Heart right ventricle (tissue), 16 donors: ENCODE measurements around the gene RIN3. TPM values are rescaled to one million over a fixed set of nuclear protein-coding genes. Genes with fewer than 3 reads are reported as not detected.
A peak's percentile ranks its signal among the peaks of the same experiment; 100 is the strongest.

Experiments used
- ATAC-seq, 8 donors: fragments of 200-7000 bp; cut with Tn5 transposase; one replicate each; pipeline ENCODE4 v1.9.1; 2020; ENCODE audit warnings: mild to moderate bottlenecking in 8 of 8, moderate library complexity in 8 of 8, moderate number of reproducible peaks in 1 of 8
- DNase-seq, 2 donors: peaks; one replicate each; pipeline ENCODE4 v3.0.0-alpha.2; 2020
- H3K27ac ChIP-seq, 10 donors: fragments of 200-600 bp; sonication (generic) in 2 of 10; one replicate each; pipeline versions ENCODE4 v1.5.0 to v1.8.0; 2020 to 2022; ENCODE audit warnings: mild to moderate bottlenecking in 3 of 10
- H3K27me3 ChIP-seq, 7 donors: fragments of 200-600 bp; one replicate each; pipeline ENCODE4 v1.8.0; 2021 to 2022; ENCODE audit warnings: mild to moderate bottlenecking in 2 of 7
- H3K36me3 ChIP-seq, 9 donors: fragments of 200-600 bp; sonication (generic) in 1 of 9; one replicate each; pipeline versions ENCODE4 v1.5.0 to v1.8.0; 2020 to 2022; ENCODE audit warnings: mild to moderate bottlenecking in 2 of 9
- H3K4me1 ChIP-seq, 9 donors: fragments of 200-600 bp; sonication (generic) in 1 of 9; one replicate each; pipeline versions ENCODE4 v1.5.0 to v1.8.0; 2020 to 2022; ENCODE audit warnings: mild to moderate bottlenecking in 4 of 9
- H3K4me3 ChIP-seq, 10 donors: fragments of 200-600 bp; sonication (generic) in 2 of 10; one replicate each; pipeline versions ENCODE4 v1.5.0 to v1.8.0; 2020 to 2022; ENCODE audit warnings: mild to moderate bottlenecking in 7 of 10, moderate library complexity in 2 of 10
- H3K9me3 ChIP-seq, 11 donors: fragments of 200-600 bp in 10 of 11; sonication (generic) in 2 of 11; one replicate each; pipeline versions ENCODE4 v1.5.0 to v1.8.0; 2013 to 2022; ENCODE audit warnings: mild to moderate bottlenecking in 2 of 11, control low read depth in 1 of 11, moderate library complexity in 1 of 11
- WGBS, 2 donors: extraction: QIAGEN DNeasy Blood & Tissue Kit; methylation state at CpG; one replicate each; pipeline ENCODE4 v1.1.7; 2013; ENCODE audit warnings: inconsistent platforms in 1 of 2; 5-methylcytosine and 5-hydroxymethylcytosine counted together
- intact Hi-C, 10 donors: fragments of 100-400 bp; cut with DNase I; formaldehyde crosslinking; loops; one replicate each; pipeline versions ENCODE4 v1.11.1 to v1.14.2; 2022
- polyA plus RNA-seq, 2 donors: library from polyadenylated mRNA; stranded (reverse); fragments of 200-250 nt; gene quantifications; one replicate each; pipeline ENCODE4 v1.2.3, GENCODE V29; 2013
- total RNA-seq, 10 donors: library from RNA; stranded (reverse); fragmentation: NEBNext Ultra II Directional in 3 of 10; extraction: Animal tissue kit (Norgen Biotek cat#: 25700) in 3 of 10; gene quantifications; one replicate each; pipeline versions ENCODE4 v1.2.1 to v1.2.4, GENCODE V29; 2021 to 2023
- TF ChIP-seq, protein P1 (sequence below), 9 donors: fragments of 200-600 bp; sonication (generic) in 2 of 9; IDR thresholded peaks; one replicate each; pipeline versions ENCODE4 v1.5.0 to v1.8.0; 2021 to 2022; ENCODE audit warnings: antibody characterized with exemption in 9 of 9, mild to moderate bottlenecking in 5 of 9, moderate library complexity in 1 of 9
- donor health status: Arrhythmogenic right ventricular cardiomyopathy.
- donor health status: ischemic (EF 13 %, LVEDD 7.1; RV severe dilation, severe dysfunction).
- donor health status: healthy with polysubstance abuse.
- donor health status: DM: no; HTN: yes; CAD: no.
- donor health status: DM: no; HTN: no; CAD: no.
- donor health status: ischemic (EF 25% LVEDD 6.9; RV normal size, moderate dysfunction).
- donor health status: ischemic (EF 25% LVEDD 5.7; RV mildly dilated, moderate dysfunction).
- donor health status: healthy.
- donor health status: DM: yes; HTN: yes; CAD: no.
- donor health status: Ischemic cardiomyopathy.
- donor health status: ischemic (EF 35%, LVEDD 5.7; RV mildly dilated, moderate dysfunction).
- donor health status: nonischemic (EF 11% LVEDD 7.7; RV severe dilation, severe dysfunction).
- donor health status: DM: yes; HTN: yes; CAD: no.
- donor health status: PGD.
- donor health status: ischemic (EF 29% LVEDD 5.4; RV normal size, mild dysfunction).
- donor health status: nonischemic (EF 23%, LVEDD 6.1; RV moderate dilation, normal function).

The RIN3 gene
- total and polyA plus RNA-seq, 12 donors = 7.2 to 24.0 (median 12.2) TPM

- TF ChIP-seq, protein P1, sequence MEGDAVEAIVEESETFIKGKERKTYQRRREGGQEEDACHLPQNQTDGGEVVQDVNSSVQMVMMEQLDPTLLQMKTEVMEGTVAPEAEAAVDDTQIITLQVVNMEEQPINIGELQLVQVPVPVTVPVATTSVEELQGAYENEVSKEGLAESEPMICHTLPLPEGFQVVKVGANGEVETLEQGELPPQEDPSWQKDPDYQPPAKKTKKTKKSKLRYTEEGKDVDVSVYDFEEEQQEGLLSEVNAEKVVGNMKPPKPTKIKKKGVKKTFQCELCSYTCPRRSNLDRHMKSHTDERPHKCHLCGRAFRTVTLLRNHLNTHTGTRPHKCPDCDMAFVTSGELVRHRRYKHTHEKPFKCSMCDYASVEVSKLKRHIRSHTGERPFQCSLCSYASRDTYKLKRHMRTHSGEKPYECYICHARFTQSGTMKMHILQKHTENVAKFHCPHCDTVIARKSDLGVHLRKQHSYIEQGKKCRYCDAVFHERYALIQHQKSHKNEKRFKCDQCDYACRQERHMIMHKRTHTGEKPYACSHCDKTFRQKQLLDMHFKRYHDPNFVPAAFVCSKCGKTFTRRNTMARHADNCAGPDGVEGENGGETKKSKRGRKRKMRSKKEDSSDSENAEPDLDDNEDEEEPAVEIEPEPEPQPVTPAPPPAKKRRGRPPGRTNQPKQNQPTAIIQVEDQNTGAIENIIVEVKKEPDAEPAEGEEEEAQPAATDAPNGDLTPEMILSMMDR (IDR thresholded peaks at IDR 0.05) = no peak
- H3K4me1 ChIP-seq = peaks cover 9 to 36% (median 26%) of the 10 kb centered on the region in 9 donors
- peaks cover 0 to 8% (median 0%) of the 10 kb centered on the region in 11 donors for H3K9me3 ChIP-seq
- intact Hi-C loops = loop anchor here in 2 of 10 donors (5.0 to 10.0 kb wide), 2 partner anchors 79 to 87 kb away; no protein-coding TSS in a partner anchor
- no peak overlapping the region for H3K4me3 ChIP-seq
- no peaks in the 10 kb centered on the region for H3K36me3 ChIP-seq
- DNase-seq = no peak
- H3K27ac ChIP-seq = no peak overlapping the region
- H3K27me3 ChIP-seq = no peaks in the 10 kb centered on the region
- ATAC-seq = no peak
- 55 to 58% methylated on average over 6 of the region's 6 CpGs for whole genome bisulfite sequencing, 2 donors
These were observed 30.6 kb downstream of the RIN3 start for GRCh38 chr14:92544051-92544720.

GRCh38 chr14:92546347-92547053 is 32.9 kb downstream of the RIN3 start:
- 86 to 91% methylated on average over 7 of the region's 7 CpGs for WGBS, 2 donors
- ATAC-seq (no peak), DNase-seq (no peak)
- Histone ChIP-seq H3K27me3 (no peaks in the 10 kb centered on the region), H3K27ac (no peak overlapping the region), H3K9me3 (peaks cover 0 to 8% (median 0%) of the 10 kb centered on the region in 11 donors), H3K36me3 (no peaks in the 10 kb centered on the region), H3K4me3 (no peak overlapping the region), H3K4me1 (peaks cover 5 to 36% (median 18%) of the 10 kb centered on the region in 9 donors)
- TF ChIP-seq, protein P1 (IDR thresholded peaks at IDR 0.05) = no peak
- intact Hi-C loops = loop anchor here in 1 of 10 donors (10.0 kb wide), 1 partner anchor 82 kb away; no protein-coding TSS in a partner anchor

DNA sequence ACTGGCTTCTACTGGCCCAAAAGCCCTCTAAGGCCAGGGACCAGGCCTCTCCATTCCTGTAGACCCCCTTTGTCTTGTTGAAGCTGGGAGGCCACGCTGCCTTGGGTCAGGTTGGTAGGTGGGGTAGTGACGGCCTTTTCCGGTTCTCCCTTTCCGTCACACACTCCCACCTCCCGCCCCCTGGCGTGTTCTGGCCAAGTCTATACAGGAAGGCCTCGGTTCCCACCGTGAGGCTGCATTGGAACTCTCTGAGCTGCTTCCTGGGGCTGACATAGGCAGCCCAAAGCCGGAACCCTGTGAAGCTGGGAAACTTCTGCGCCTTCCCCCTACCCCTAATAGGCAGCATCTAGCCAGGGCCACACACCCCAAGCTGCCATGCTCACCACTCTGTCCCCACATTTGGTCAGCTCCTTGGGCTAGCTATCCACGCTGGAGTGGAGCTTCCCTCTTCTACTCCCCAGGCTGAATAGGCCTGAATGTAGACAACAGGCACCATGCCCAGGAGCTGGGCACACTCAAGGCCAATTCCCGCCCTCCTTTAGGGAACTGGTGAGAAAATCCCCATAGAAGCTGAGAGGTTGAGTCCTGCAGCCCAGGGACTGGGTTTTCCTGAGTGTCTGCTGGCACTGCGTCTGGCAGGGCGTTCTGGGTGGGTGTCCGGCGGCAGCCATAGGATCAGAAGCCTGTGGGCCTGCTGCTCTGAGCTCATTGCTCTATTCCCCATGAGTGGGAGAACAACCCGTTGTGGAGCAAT is 35.7 kb downstream of the RIN3 start:
- WGBS, 2 donors = 59 to 74% methylated on average over 17 of the region's 17 CpGs
- Histone ChIP-seq H3K36me3 (no peaks in the 10 kb centered on the region), H3K9me3 (peaks cover 0 to 8% (median 0%) of the 10 kb centered on the region in 11 donors), H3K27ac (peak overlapping the region; percentile 72 to 92 (median 86)), H3K4me3 (peak overlapping the region in 2 of 10 donors; percentile 3 to 4), H3K27me3 (no peaks in the 10 kb centered on the region), H3K4me1 (peaks cover 5 to 57% (median 30%) of the 10 kb centered on the region in 9 donors)
- ATAC-seq (peak; percentile 62 to 89 (median 84)), DNase-seq (peak; percentile 57 to 77)
- TF ChIP-seq, protein P1 (IDR thresholded peaks at IDR 0.05) = peak in 1 of 9 donors; percentile 15
- intact Hi-C loops = loop anchor here in 2 of 10 donors (1.0 to 10.0 kb wide), 2 partner anchors 9 to 84 kb away; no protein-coding TSS in a partner anchor

- H3K4me3 ChIP-seq = peak overlapping the region in 2 of 10 donors; percentile 3 to 4
- peak; percentile 40 to 63 for DNase-seq
- intact Hi-C loops = loop anchor here in 3 of 10 donors (1.0 to 10.0 kb wide), 2 partner anchors 10 to 85 kb away; no protein-coding TSS in a partner anchor
These were observed 36.3 kb downstream of the RIN3 start for GRCh38 chr14:92549859-92550230.

More at GRCh38 chr14:92549859-92550230, 36.3 kb downstream of the RIN3 start:
- ATAC-seq = peak; percentile 62 to 85 (median 74)
- Histone ChIP-seq H3K27me3 (no peaks in the 10 kb centered on the region), H3K36me3 (no peaks in the 10 kb centered on the region), H3K27ac (peak overlapping the region; percentile 72 to 92 (median 86)), H3K4me1 (peaks cover 5 to 57% (median 30%) of the 10 kb centered on the region in 9 donors), H3K9me3 (peaks cover 0 to 8% (median 0%) of the 10 kb centered on the region in 11 donors)
- WGBS, 2 donors = 16 to 17% methylated on average over 7 of the region's 7 CpGs
- TF ChIP-seq, protein P1 (IDR thresholded peaks at IDR 0.05) = no peak
